K562 (cell line): ENCODE measurements around the gene EVL. TPM values are rescaled to one million over a fixed set of nuclear protein-coding genes. Genes with fewer than 3 reads are reported as not detected.
A peak's percentile ranks its signal among the peaks of the same experiment; 100 is the strongest.

ENCODE experiments used
- ARID2 ChIP-seq: fragments of 450-650 bp; IDR thresholded peaks from 2 replicates; pipeline ENCODE4 v1.6.1; 2017; ENCODE audit warnings: antibody characterized with exemption, mild to moderate bottlenecking
- CGGBP1 ChIP-seq: fragments of 250-450 bp; sonication (Bioruptor Pico); IDR thresholded peaks from 2 replicates; pipeline ENCODE4 v1.9.0; 2021; ENCODE audit warnings: mild to moderate bottlenecking
- CREB3 ChIP-seq: fragments of 450-650 bp; conservative IDR thresholded peaks from 2 replicates; pipeline ENCODE4 v1.6.1; 2016; ENCODE audit warnings: missing genetic modification characterization, low read depth, mild to moderate bottlenecking, missing compliant biosample characterization, moderate library complexity
- CTCF ChIP-seq, 3 experiments: IDR thresholded peaks in 2 of 3; conservative IDR thresholded peaks in 1 of 3; 2 replicates each; pipeline ENCODE4 v1.5.1; 2011 to 2012; ENCODE audit warnings: low read length in 3 of 3, mild to moderate bottlenecking in 3 of 3, control low read depth in 2 of 3, improper control_type of control experiment in 1 of 3, inconsistent platforms in 1 of 3, low read depth in 1 of 3, mixed read lengths in 1 of 3, moderate library complexity in 1 of 3; ENCODE audit not compliant: insufficient read depth in 2 of 3
- FOXJ2 ChIP-seq: fragments of 200-800 bp; sonication (Bioruptor generic); IDR thresholded peaks from 2 replicates; pipeline ENCODE4 v1.6.1; 2016; ENCODE audit warnings: missing genetic modification characterization, missing compliant biosample characterization
- HIVEP1 ChIP-seq: fragments of 250-450 bp; sonication (Bioruptor Pico); IDR thresholded peaks from 2 replicates; pipeline ENCODE4 v1.4.0; 2020; ENCODE audit warnings: mild to moderate bottlenecking
- PHB ChIP-seq: fragments of 250-450 bp; sonication (Bioruptor Pico); IDR thresholded peaks from 2 replicates; pipeline ENCODE4 v1.5.0; 2021
- PHF21A ChIP-seq: fragments of 450-650 bp; IDR thresholded peaks from 2 replicates; pipeline ENCODE4 v1.6.1; 2017; ENCODE audit warnings: low read depth, borderline replicate concordance
- POLR3G ChIP-seq: IDR thresholded peaks from 2 replicates; pipeline ENCODE4 v1.6.1; 2011; ENCODE audit not compliant: insufficient read length, insufficient replicate concordance; ENCODE audit errors: extremely low read depth
- RAD21 ChIP-seq, 2 experiments: fragments of 250-450 bp in 1 of 2; fragments of 450-650 bp in 1 of 2; sonication (Bioruptor Pico) in 1 of 2; formaldehyde crosslinking in 1 of 2; IDR thresholded peaks in 1 of 2; conservative IDR thresholded peaks in 1 of 2; 2 replicates each; pipeline versions ENCODE4 v1.4.0 to v1.8.0; 2020 to 2022; ENCODE audit warnings: mild to moderate bottlenecking in 2 of 2, moderate library complexity in 1 of 2
- SMC3 ChIP-seq: conservative IDR thresholded peaks from 2 replicates; pipeline ENCODE4 v1.6.1; 2011; ENCODE audit warnings: low read depth, low read length, improper control_type of control experiment; ENCODE audit not compliant: insufficient read depth
- USF1 ChIP-seq: sonication (generic); formaldehyde crosslinking; IDR thresholded peaks from 2 replicates; pipeline ENCODE4 v1.9.0; 2022; ENCODE audit warnings: mild to moderate bottlenecking, missing genetic modification reagents
- ZNF639 ChIP-seq, 2 experiments: fragments of 200-800 bp in 1 of 2; sonication (Bioruptor generic) in 1 of 2; sonication (generic) in 1 of 2; formaldehyde crosslinking in 1 of 2; IDR thresholded peaks in 1 of 2; conservative IDR thresholded peaks in 1 of 2; 2 replicates each; pipeline versions ENCODE4 v1.5.0 to v1.6.1; 2016 to 2020; ENCODE audit warnings: missing compliant biosample characterization in 1 of 2, missing genetic modification characterization in 1 of 2, missing genetic modification reagents in 1 of 2
- polyA plus RNA-seq, 8 experiments: library from polyadenylated mRNA; depleted of rRNA in 4 of 8; stranded (reverse) in 5 of 8; unstranded in 3 of 8; fragments of >200 nt; fragmentation: Nextera tagmentation in 2 of 8; fragmentation: Illumina TruSeq in 1 of 8; extraction: Ambion mirVana in 2 of 8; extraction: Trizol in 1 of 8; gene quantifications; 2 replicates each; pipeline versions ENCODE4 v1.2.1 to v1.2.3, GENCODE V29; 2011 to 2014; ENCODE audit warnings: inconsistent platforms in 1 of 8, missing spikeins in 1 of 8
- total RNA-seq, 7 experiments: library from RNA; depleted of rRNA in 6 of 7; stranded (reverse); fragments of >200 nt in 6 of 7; fragmentation: Illumina TruSeq in 2 of 7; extraction: Trizol in 2 of 7; gene quantifications; 2 replicates each; pipeline versions ENCODE4 v1.2.1 to v1.2.3, GENCODE V29; 2011 to 2021; ENCODE audit warnings: low replicate concordance in 1 of 7
- TF ChIP-seq, protein P1 (sequence below): fragments of 450-650 bp; formaldehyde crosslinking; IDR thresholded peaks from 2 replicates; pipeline ENCODE4 v1.4.0; 2020; ENCODE audit warnings: mild to moderate bottlenecking, moderate library complexity
- TF ChIP-seq, protein P2 (sequence below): fragments of 450-650 bp; IDR thresholded peaks from 2 replicates; pipeline ENCODE4 v1.6.1; 2016
- TF ChIP-seq, protein P3 (sequence below): sonication (generic); formaldehyde crosslinking; IDR thresholded peaks from 2 replicates; pipeline ENCODE4 v1.8.1; 2022; ENCODE audit warnings: missing genetic modification reagents
- TF ChIP-seq, protein P4 (sequence below): sonication (generic); formaldehyde crosslinking; IDR thresholded peaks from 2 replicates; pipeline ENCODE4 v1.9.0; 2022; ENCODE audit warnings: mild to moderate bottlenecking, missing genetic modification reagents

EVL gene
- total and polyA plus RNA-seq, 9 of the 15 experiments (the other 6 are each of a cell fraction or from before 2014, with no cell fraction given): 2.9 to 43.4 (median 23.9) TPM

GRCh38 chr14:100025111-100025510 is 40.1 kb upstream of the EVL start (continued):
- TF ChIP-seq ZNF639 (CRISPR knock-in tag; conservative IDR thresholded peaks at IDR 0.05 in 1 of 2, IDR thresholded peaks at IDR 0.05 in 1 of 2): 0 out of 4 replicates have a peak, but pooled peaks of 1 of the 2 experiments have one; percentile 50
- peak; percentile 68; the same call in 1 of the 2 replicates for TF ChIP-seq CREB3 (tag)
- 0 out of 2 replicates have a peak, but pooled peaks have one; percentile 33 for TF ChIP-seq ARID2
- no peak for TF ChIP-seq PHF21A
- no peak for TF ChIP-seq FOXJ2 (tag)
- no peak for TF ChIP-seq HIVEP1 (CRISPR knock-in tag)
- TF ChIP-seq, protein P1, sequence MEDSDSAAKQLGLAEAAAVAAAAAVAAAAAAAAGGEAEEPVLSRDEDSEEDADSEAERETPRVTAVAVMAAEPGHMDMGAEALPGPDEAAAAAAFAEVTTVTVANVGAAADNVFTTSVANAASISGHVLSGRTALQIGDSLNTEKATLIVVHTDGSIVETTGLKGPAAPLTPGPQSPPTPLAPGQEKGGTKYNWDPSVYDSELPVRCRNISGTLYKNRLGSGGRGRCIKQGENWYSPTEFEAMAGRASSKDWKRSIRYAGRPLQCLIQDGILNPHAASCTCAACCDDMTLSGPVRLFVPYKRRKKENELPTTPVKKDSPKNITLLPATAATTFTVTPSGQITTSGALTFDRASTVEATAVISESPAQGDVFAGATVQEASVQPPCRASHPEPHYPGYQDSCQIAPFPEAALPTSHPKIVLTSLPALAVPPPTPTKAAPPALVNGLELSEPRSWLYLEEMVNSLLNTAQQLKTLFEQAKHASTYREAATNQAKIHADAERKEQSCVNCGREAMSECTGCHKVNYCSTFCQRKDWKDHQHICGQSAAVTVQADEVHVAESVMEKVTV (CRISPR knock-in tag): peak; percentile 46; the same call in 1 of the 2 replicates
- TF ChIP-seq, protein P2, sequence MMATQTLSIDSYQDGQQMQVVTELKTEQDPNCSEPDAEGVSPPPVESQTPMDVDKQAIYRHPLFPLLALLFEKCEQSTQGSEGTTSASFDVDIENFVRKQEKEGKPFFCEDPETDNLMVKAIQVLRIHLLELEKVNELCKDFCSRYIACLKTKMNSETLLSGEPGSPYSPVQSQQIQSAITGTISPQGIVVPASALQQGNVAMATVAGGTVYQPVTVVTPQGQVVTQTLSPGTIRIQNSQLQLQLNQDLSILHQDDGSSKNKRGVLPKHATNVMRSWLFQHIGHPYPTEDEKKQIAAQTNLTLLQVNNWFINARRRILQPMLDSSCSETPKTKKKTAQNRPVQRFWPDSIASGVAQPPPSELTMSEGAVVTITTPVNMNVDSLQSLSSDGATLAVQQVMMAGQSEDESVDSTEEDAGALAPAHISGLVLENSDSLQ: 0 out of 2 replicates have a peak, but pooled peaks have one; percentile 4
- TF ChIP-seq, protein P3, sequence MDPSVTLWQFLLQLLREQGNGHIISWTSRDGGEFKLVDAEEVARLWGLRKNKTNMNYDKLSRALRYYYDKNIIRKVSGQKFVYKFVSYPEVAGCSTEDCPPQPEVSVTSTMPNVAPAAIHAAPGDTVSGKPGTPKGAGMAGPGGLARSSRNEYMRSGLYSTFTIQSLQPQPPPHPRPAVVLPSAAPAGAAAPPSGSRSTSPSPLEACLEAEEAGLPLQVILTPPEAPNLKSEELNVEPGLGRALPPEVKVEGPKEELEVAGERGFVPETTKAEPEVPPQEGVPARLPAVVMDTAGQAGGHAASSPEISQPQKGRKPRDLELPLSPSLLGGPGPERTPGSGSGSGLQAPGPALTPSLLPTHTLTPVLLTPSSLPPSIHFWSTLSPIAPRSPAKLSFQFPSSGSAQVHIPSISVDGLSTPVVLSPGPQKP (CRISPR knock-in tag): no peak
- no peak for TF ChIP-seq PHB
- peak; percentile 67 to 79 (median 75) for TF ChIP-seq CTCF (IDR thresholded peaks at IDR 0.05 in 2 of 3, conservative IDR thresholded peaks at IDR 0.05 in 1 of 3; ENCODE audit: insufficient read depth in 2 of 3, low read depth in 1 of 3, low read length in 3 of 3)
- TF ChIP-seq SMC3: peak; percentile 54
- TF ChIP-seq POLR3G: no peak
- TF ChIP-seq CGGBP1 (CRISPR knock-in tag): no peak
- TF ChIP-seq USF1 (CRISPR knock-in tag): peak; percentile 65
- TF ChIP-seq, protein P4, sequence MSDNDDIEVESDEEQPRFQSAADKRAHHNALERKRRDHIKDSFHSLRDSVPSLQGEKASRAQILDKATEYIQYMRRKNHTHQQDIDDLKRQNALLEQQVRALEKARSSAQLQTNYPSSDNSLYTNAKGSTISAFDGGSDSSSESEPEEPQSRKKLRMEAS: peak; percentile 68
- peak; percentile 74 to 81 for TF ChIP-seq RAD21 (CRISPR knock-in tag; conservative IDR thresholded peaks at IDR 0.05 in 1 of 2, IDR thresholded peaks at IDR 0.05 in 1 of 2)
